ENCODE data around the gene FBRSL1.

The FBRSL1 gene

DNA sequence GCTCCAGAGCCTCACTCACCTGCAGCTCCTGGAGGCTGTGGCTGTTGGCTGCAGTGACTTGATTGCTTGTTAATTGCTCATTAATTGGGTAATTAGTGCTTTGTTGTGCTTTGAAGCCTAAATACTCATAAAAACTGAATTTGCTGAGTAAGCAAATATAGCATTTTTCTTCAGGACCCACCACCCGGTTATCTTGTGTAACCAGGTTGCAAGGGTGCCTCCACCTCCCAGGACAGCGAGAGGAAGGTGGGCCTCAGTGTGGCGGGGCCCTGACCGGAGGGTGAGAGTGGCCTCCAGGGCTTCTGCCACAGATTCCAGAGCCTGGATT, 48.7 kb downstream of the FBRSL1 start:
- no peak for ATAC-seq
- TF ChIP-seq TOX (CRISPR knock-in tag; IDR thresholded peaks at IDR 0.05; ENCODE audit: borderline replicate concordance): no peak
- TF ChIP-seq ZNF8 (CRISPR knock-in tag; IDR thresholded peaks at IDR 0.05): no peak
- TF ChIP-seq POU6F1 (CRISPR knock-in tag; IDR thresholded peaks at IDR 0.05; ENCODE audit: borderline replicate concordance, low read depth): no peak
- no peak for TF ChIP-seq SNAI2 (CRISPR knock-in tag; IDR thresholded peaks at IDR 0.05)
- no peak for TF ChIP-seq ISL1 (CRISPR knock-in tag; IDR thresholded peaks at IDR 0.05)
- TF ChIP-seq ZNF565 (CRISPR knock-in tag; conservative IDR thresholded peaks at IDR 0.05; ENCODE audit: low read depth): no peak
- TF ChIP-seq ZNF70 (CRISPR knock-in tag; IDR thresholded peaks at IDR 0.05): no peak
- no peak for TF ChIP-seq CSRNP3 (CRISPR knock-in tag; IDR thresholded peaks at IDR 0.05)
- TF ChIP-seq PATZ1 (CRISPR knock-in tag; IDR thresholded peaks at IDR 0.05; ENCODE audit: borderline replicate concordance): no peak
- no peak for TF ChIP-seq ZFP3 (CRISPR knock-in tag; IDR thresholded peaks at IDR 0.05)
- TF ChIP-seq BACH2 (CRISPR knock-in tag; IDR thresholded peaks at IDR 0.05; ENCODE audit: borderline replicate concordance): no peak
- no peak for TF ChIP-seq ARNTL (CRISPR knock-in tag; IDR thresholded peaks at IDR 0.05; ENCODE audit: borderline replicate concordance, low read depth)
- TF ChIP-seq, protein P1, sequence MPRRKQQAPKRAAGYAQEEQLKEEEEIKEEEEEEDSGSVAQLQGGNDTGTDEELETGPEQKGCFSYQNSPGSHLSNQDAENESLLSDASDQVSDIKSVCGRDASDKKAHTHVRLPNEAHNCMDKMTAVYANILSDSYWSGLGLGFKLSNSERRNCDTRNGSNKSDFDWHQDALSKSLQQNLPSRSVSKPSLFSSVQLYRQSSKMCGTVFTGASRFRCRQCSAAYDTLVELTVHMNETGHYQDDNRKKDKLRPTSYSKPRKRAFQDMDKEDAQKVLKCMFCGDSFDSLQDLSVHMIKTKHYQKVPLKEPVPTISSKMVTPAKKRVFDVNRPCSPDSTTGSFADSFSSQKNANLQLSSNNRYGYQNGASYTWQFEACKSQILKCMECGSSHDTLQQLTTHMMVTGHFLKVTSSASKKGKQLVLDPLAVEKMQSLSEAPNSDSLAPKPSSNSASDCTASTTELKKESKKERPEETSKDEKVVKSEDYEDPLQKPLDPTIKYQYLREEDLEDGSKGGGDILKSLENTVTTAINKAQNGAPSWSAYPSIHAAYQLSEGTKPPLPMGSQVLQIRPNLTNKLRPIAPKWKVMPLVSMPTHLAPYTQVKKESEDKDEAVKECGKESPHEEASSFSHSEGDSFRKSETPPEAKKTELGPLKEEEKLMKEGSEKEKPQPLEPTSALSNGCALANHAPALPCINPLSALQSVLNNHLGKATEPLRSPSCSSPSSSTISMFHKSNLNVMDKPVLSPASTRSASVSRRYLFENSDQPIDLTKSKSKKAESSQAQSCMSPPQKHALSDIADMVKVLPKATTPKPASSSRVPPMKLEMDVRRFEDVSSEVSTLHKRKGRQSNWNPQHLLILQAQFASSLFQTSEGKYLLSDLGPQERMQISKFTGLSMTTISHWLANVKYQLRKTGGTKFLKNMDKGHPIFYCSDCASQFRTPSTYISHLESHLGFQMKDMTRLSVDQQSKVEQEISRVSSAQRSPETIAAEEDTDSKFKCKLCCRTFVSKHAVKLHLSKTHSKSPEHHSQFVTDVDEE (CRISPR knock-in tag; IDR thresholded peaks at IDR 0.05): no peak
- TF ChIP-seq PPARA (CRISPR knock-in tag; IDR thresholded peaks at IDR 0.05; ENCODE audit: borderline replicate concordance): no peak
- TF ChIP-seq OSR1 (CRISPR knock-in tag; IDR thresholded peaks at IDR 0.05): no peak
- no peak for TF ChIP-seq CREB5 (CRISPR knock-in tag; IDR thresholded peaks at IDR 0.05; ENCODE audit: low read depth)
- no peak for TF ChIP-seq ESRRG (CRISPR knock-in tag; IDR thresholded peaks at IDR 0.05)
- no peak for TF ChIP-seq TCF4 (CRISPR knock-in tag; IDR thresholded peaks at IDR 0.05; ENCODE audit: borderline replicate concordance)

- ATAC-seq: no peak
- no peak for TF ChIP-seq ISL1 (CRISPR knock-in tag; IDR thresholded peaks at IDR 0.05)
- no peak for TF ChIP-seq BACH2 (CRISPR knock-in tag; IDR thresholded peaks at IDR 0.05; ENCODE audit: borderline replicate concordance)
- TF ChIP-seq POU6F1 (CRISPR knock-in tag; IDR thresholded peaks at IDR 0.05; ENCODE audit: borderline replicate concordance, low read depth): no peak
- TF ChIP-seq ZFP30 (CRISPR knock-in tag; IDR thresholded peaks at IDR 0.05): no peak
- TF ChIP-seq CREB5 (CRISPR knock-in tag; IDR thresholded peaks at IDR 0.05; ENCODE audit: low read depth): no peak
- TF ChIP-seq, protein P1 (CRISPR knock-in tag; IDR thresholded peaks at IDR 0.05): no peak
Observed at GRCh38 chr12:132539016-132539773, 49.2 kb downstream of the FBRSL1 start.
